Right lobe of liver (tissue), 4 donors: ENCODE results near the gene ZIC2.

Experiments used
- POLR2A ChIP-seq: fragments of 450-650 bp; IDR thresholded peaks from one replicate; pipeline ENCODE4 v1.6.1; 2017; ENCODE audit warnings: antibody characterized with exemption, mild to moderate bottlenecking
- TF ChIP-seq, protein P1 (sequence below), 4 donors: fragments of 200-600 bp in 3 of 4; fragments of 450-650 bp in 1 of 4; IDR thresholded peaks; one replicate each; pipeline versions ENCODE4 v1.5.1 to v1.8.0; 2016 to 2022; ENCODE audit warnings: antibody characterized with exemption in 4 of 4, mild to moderate bottlenecking in 2 of 4
- donor health status: DM: no; HTN: no; CAD: no.
- donor health status: DM: no; HTN: no; CAD: no.
- donor health status: DM: no; HTN: yes; CAD: no.

DNA sequence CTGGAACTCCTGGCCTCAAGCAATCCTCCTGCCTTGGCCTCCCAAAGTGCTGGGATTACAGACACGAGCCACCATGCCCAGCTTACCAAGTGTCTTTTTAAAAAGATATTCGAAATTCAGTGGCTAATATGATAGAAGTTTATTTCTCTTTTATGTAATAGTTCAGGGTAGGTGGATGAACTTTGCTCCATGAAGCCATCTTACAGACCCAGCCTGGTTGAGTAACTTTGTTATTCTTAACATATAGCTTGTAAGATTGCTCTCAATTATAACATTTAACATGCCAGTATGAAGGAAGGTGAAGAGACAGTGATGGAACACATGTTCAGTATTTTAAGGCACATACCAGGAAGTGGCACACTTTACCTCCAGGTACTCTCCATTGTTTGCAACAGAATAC, 42.4 kb downstream of the ZIC2 start:
- TF ChIP-seq POLR2A = no peak
- TF ChIP-seq, protein P1, sequence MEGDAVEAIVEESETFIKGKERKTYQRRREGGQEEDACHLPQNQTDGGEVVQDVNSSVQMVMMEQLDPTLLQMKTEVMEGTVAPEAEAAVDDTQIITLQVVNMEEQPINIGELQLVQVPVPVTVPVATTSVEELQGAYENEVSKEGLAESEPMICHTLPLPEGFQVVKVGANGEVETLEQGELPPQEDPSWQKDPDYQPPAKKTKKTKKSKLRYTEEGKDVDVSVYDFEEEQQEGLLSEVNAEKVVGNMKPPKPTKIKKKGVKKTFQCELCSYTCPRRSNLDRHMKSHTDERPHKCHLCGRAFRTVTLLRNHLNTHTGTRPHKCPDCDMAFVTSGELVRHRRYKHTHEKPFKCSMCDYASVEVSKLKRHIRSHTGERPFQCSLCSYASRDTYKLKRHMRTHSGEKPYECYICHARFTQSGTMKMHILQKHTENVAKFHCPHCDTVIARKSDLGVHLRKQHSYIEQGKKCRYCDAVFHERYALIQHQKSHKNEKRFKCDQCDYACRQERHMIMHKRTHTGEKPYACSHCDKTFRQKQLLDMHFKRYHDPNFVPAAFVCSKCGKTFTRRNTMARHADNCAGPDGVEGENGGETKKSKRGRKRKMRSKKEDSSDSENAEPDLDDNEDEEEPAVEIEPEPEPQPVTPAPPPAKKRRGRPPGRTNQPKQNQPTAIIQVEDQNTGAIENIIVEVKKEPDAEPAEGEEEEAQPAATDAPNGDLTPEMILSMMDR (IDR thresholded peaks at IDR 0.05) = no peak
